Heart left ventricle (tissue), 16 donors: Measurements from ENCODE around the gene PMEPA1. TPM values are rescaled to one million over a fixed set of nuclear protein-coding genes. Genes with fewer than 3 reads are reported as not detected.
A peak's percentile ranks its signal among the peaks of the same experiment; 100 is the strongest.

ENCODE experiments used
- ATAC-seq, 4 donors: fragments of 200-7000 bp; cut with Tn5 transposase; one replicate each; pipeline ENCODE4 v1.9.1; 2020 to 2022; ENCODE audit warnings: moderate library complexity in 4 of 4, mild to moderate bottlenecking in 3 of 4, moderate number of reproducible peaks in 1 of 4
- DNase-seq, 5 donors: peaks; one replicate each; pipeline ENCODE4 v3.0.0-alpha.2; 2020
- H3K27ac ChIP-seq, 12 donors: fragments of 200-600 bp; sonication (generic) in 4 of 12; one replicate each; pipeline versions ENCODE4 v1.5.0 to v1.8.0; 2016 to 2022; ENCODE audit warnings: mild to moderate bottlenecking in 2 of 12
- H3K27me3 ChIP-seq, 9 donors: fragments of 200-600 bp; sonication (generic) in 2 of 9; one replicate each; pipeline versions ENCODE4 v1.5.1 to v1.8.0; 2016 to 2022; ENCODE audit warnings: mild to moderate bottlenecking in 3 of 9
- H3K36me3 ChIP-seq, 9 donors: fragments of 200-600 bp; sonication (generic) in 2 of 9; one replicate each; pipeline versions ENCODE4 v1.5.0 to v1.8.0; 2018 to 2022; ENCODE audit warnings: mild to moderate bottlenecking in 2 of 9
- H3K4me1 ChIP-seq, 12 donors: fragments of 200-600 bp; sonication (generic) in 4 of 12; one replicate each; pipeline versions ENCODE4 v1.5.0 to v1.8.0; 2016 to 2022; ENCODE audit warnings: mild to moderate bottlenecking in 3 of 12
- H3K4me3 ChIP-seq, 12 donors: fragments of 200-600 bp; sonication (generic) in 4 of 12; one replicate each; pipeline versions ENCODE4 v1.5.0 to v1.8.0; 2017 to 2022; ENCODE audit warnings: mild to moderate bottlenecking in 9 of 12, moderate library complexity in 4 of 12
- H3K9me3 ChIP-seq, 12 donors: fragments of 200-600 bp; sonication (generic) in 4 of 12; one replicate each; pipeline versions ENCODE4 v1.5.0 to v1.8.0; 2016 to 2022; ENCODE audit warnings: mild to moderate bottlenecking in 1 of 12
- CTCF ChIP-seq, 12 donors: fragments of 200-600 bp; sonication (generic) in 4 of 12; IDR thresholded peaks; one replicate each; pipeline versions ENCODE4 v1.5.0 to v1.8.0; 2018 to 2022; ENCODE audit warnings: antibody characterized with exemption in 12 of 12, mild to moderate bottlenecking in 5 of 12
- POLR2A ChIP-seq, 2 donors: fragments of 450-650 bp; IDR thresholded peaks; one replicate each; pipeline ENCODE4 v1.6.1; 2017; ENCODE audit warnings: antibody characterized with exemption in 2 of 2, mild to moderate bottlenecking in 2 of 2, moderate library complexity in 2 of 2
- WGBS, 4 donors: extraction: QIAGEN DNeasy Blood & Tissue Kit in 2 of 4; methylation state at CpG; one replicate each; pipeline versions ENCODE4 v1.1.5 to v1.1.7; 2013 to 2018; 5-methylcytosine and 5-hydroxymethylcytosine counted together
- intact Hi-C, 10 donors: fragments of 100-400 bp; cut with DNase I; formaldehyde crosslinking; loops; one replicate each; pipeline versions ENCODE4 v1.11.1 to v1.14.2; 2022
- polyA plus RNA-seq, 2 donors: library from polyadenylated mRNA; stranded (reverse); fragments of 200-250 nt; gene quantifications; one replicate each; pipeline ENCODE4 v1.2.3, GENCODE V29; 2013
- total RNA-seq, 9 donors: library from RNA; depleted of rRNA in 2 of 9; stranded (reverse); fragments of >200 nt in 2 of 9; fragmentation: NEBNext Ultra II Directional in 3 of 9; extraction: Animal tissue kit (Norgen Biotek cat#: 25700) in 3 of 9; gene quantifications; one replicate each; pipeline versions ENCODE4 v1.1.0 to v1.2.4, GENCODE V29; 2016 to 2023
- donor health status: ischemic (EF 13 %, LVEDD 7.1; RV severe dilation, severe dysfunction).
- donor health status: healthy with polysubstance abuse.
- donor health status: DM: no; HTN: yes; CAD: no.
- donor health status: DM: no; HTN: no; CAD: no.
- donor health status: ischemic (EF 25% LVEDD 6.9; RV normal size, moderate dysfunction).
- donor health status: ischemic (EF 25% LVEDD 5.7; RV mildly dilated, moderate dysfunction).
- donor health status: healthy.
- donor health status: DM: yes; HTN: yes; CAD: no.
- donor health status: ischemic (EF 35%, LVEDD 5.7; RV mildly dilated, moderate dysfunction).
- donor health status: nonischemic (EF 11% LVEDD 7.7; RV severe dilation, severe dysfunction).
- donor health status: DM: yes; HTN: yes; CAD: no.
- donor health status: PGD.
- donor health status: ischemic (EF 29% LVEDD 5.4; RV normal size, mild dysfunction).
- donor health status: nonischemic (EF 23%, LVEDD 6.1; RV moderate dilation, normal function).

Gene PMEPA1
- total and polyA plus RNA-seq, 11 donors: 12.6 to 115 (median 30.0) TPM

- intact Hi-C loops: loop anchor here in 1 of 10 donors (10.0 kb wide), 1 partner anchor 429 kb away; no protein-coding TSS in a partner anchor
- no peak for ATAC-seq
These were observed 46.4 kb upstream of the PMEPA1 start for GRCh38 chr20:57756213-57756612.

GRCh38 chr20:57755609-57756008 is 45.8 kb upstream of the PMEPA1 start:
- TF ChIP-seq CTCF (IDR thresholded peaks at IDR 0.05): no peak
- no peak for TF ChIP-seq POLR2A (IDR thresholded peaks at IDR 0.05)
- DNase-seq (no peak), ATAC-seq (no peak)
- H3K4me1 ChIP-seq: peaks cover 0 to 5% (median 0%) of the 10 kb centered on the region in 12 donors
- H3K4me3 ChIP-seq: no peak overlapping the region
- no peak overlapping the region for H3K27ac ChIP-seq
- H3K36me3 ChIP-seq: no peaks in the 10 kb centered on the region
- no peaks in the 10 kb centered on the region for H3K27me3 ChIP-seq
- intact Hi-C loops: loop anchor here in 1 of 10 donors (10.0 kb wide), 1 partner anchor 429 kb away; no protein-coding TSS in a partner anchor
- WGBS, 4 donors: 79 to 91% (median 87%) methylated on average over 1 of the region's 1 CpG
- peaks cover 0 to 12% (median 0%) of the 10 kb centered on the region in 12 donors for H3K9me3 ChIP-seq

More at GRCh38 chr20:57756213-57756612, 46.4 kb upstream of the PMEPA1 start:
- peaks cover 0 to 5% (median 0%) of the 10 kb centered on the region in 12 donors for H3K4me1 ChIP-seq
- H3K27ac ChIP-seq: no peak overlapping the region
- peaks cover 0 to 11% (median 0%) of the 10 kb centered on the region in 12 donors for H3K9me3 ChIP-seq
- H3K36me3 ChIP-seq: no peaks in the 10 kb centered on the region
- TF ChIP-seq POLR2A (IDR thresholded peaks at IDR 0.05) (no peak), CTCF (IDR thresholded peaks at IDR 0.05) (no peak)
- no peak overlapping the region for H3K4me3 ChIP-seq
- no peak for DNase-seq
- H3K27me3 ChIP-seq: no peaks in the 10 kb centered on the region
- 88 to 92% (median 91%) methylated on average over 4 of the region's 4 CpGs for WGBS, 4 donors

- Histone ChIP-seq H3K4me3 (no peak overlapping the region), H3K36me3 (no peaks in the 10 kb centered on the region), H3K9me3 (peaks cover 0 to 12% (median 0%) of the 10 kb centered on the region in 12 donors), H3K27ac (no peak overlapping the region), H3K27me3 (no peaks in the 10 kb centered on the region), H3K4me1 (peaks cover under 1 to 12% (median 7%) of the 10 kb centered on the region in 12 donors)
- no peak for ATAC-seq
- TF ChIP-seq CTCF (IDR thresholded peaks at IDR 0.05) (no peak), POLR2A (IDR thresholded peaks at IDR 0.05) (no peak)
- intact Hi-C loops: loop anchor here in 1 of 10 donors (10.0 kb wide), 1 partner anchor 431 kb away; no protein-coding TSS in a partner anchor
- WGBS, 4 donors: 64 to 77% (median 68%) methylated on average over 3 of the region's 3 CpGs
- no peak for DNase-seq
These were observed 44.4 kb upstream of the PMEPA1 start for GRCh38 chr20:57754190-57754589.

- no peak for TF ChIP-seq POLR2A (IDR thresholded peaks at IDR 0.05)
- TF ChIP-seq CTCF (IDR thresholded peaks at IDR 0.05): no peak
- peak in 2 of 5 donors; percentile 17 to 56 for DNase-seq
These were observed 43.7 kb upstream of the PMEPA1 start for GRCh38 chr20:57753332-57754164.

More at GRCh38 chr20:57753332-57754164, 43.7 kb upstream of the PMEPA1 start:
- H3K9me3 ChIP-seq: peaks cover 0 to 12% (median 0%) of the 10 kb centered on the region in 12 donors
- no peak overlapping the region for H3K27ac ChIP-seq
- H3K4me1 ChIP-seq: peaks cover 2 to 19% (median 12%) of the 10 kb centered on the region in 12 donors
- H3K27me3 ChIP-seq: no peaks in the 10 kb centered on the region
- ATAC-seq: no peak
- no peak overlapping the region for H3K4me3 ChIP-seq
- no peaks in the 10 kb centered on the region for H3K36me3 ChIP-seq
- WGBS, 4 donors: 69 to 74% (median 70%) methylated on average over 14 of the region's 14 CpGs
- intact Hi-C loops: loop anchor here in 1 of 10 donors (10.0 kb wide), 1 partner anchor 431 kb away; no protein-coding TSS in a partner anchor
